NB4 (cell line): ENCODE data around the gene DTNBP1.

Source experiments
- POLR2A ChIP-seq: IDR thresholded peaks from 2 replicates; pipeline ENCODE4 v1.6.1; 2011; ENCODE audit warnings: mild to moderate bottlenecking; ENCODE audit not compliant: insufficient read length; ENCODE audit errors: extremely low read depth
- TF ChIP-seq, protein P1 (sequence below): IDR thresholded peaks from one replicate; pipeline ENCODE4 v1.5.1; 2012; ENCODE audit warnings: low read depth, low read length

GRCh38 chr6:15473741-15474161 lies 189.1 kb downstream of the DTNBP1 start:
- TF ChIP-seq, protein P1, sequence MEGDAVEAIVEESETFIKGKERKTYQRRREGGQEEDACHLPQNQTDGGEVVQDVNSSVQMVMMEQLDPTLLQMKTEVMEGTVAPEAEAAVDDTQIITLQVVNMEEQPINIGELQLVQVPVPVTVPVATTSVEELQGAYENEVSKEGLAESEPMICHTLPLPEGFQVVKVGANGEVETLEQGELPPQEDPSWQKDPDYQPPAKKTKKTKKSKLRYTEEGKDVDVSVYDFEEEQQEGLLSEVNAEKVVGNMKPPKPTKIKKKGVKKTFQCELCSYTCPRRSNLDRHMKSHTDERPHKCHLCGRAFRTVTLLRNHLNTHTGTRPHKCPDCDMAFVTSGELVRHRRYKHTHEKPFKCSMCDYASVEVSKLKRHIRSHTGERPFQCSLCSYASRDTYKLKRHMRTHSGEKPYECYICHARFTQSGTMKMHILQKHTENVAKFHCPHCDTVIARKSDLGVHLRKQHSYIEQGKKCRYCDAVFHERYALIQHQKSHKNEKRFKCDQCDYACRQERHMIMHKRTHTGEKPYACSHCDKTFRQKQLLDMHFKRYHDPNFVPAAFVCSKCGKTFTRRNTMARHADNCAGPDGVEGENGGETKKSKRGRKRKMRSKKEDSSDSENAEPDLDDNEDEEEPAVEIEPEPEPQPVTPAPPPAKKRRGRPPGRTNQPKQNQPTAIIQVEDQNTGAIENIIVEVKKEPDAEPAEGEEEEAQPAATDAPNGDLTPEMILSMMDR = no peak
- no peak for TF ChIP-seq POLR2A
